Adrenal gland (tissue), 5 donors: ENCODE results near the gene EMC1.
"Not testable (repeated sequence)": the region's sequence is repeated elsewhere in the genome, so short reads cannot be mapped to it uniquely, and the experiment has no call there.

Source experiments
- POLR2A ChIP-seq, 2 donors: fragments of 450-650 bp; IDR thresholded peaks; one replicate each; pipeline ENCODE4 v1.6.1; 2017; ENCODE audit warnings: antibody characterized with exemption in 2 of 2, mild to moderate bottlenecking in 2 of 2, moderate library complexity in 1 of 2
- TF ChIP-seq, protein P1 (sequence below), 6 experiments: fragments of 450-650 bp in 4 of 6; fragments of 200-600 bp in 2 of 6; sonication (generic) in 1 of 6; IDR thresholded peaks; 1 replicate in 5 of 6; 2 replicates in 1 of 6; pipeline versions ENCODE4 v1.5.1 to v1.8.0; 2016 to 2021; ENCODE audit warnings: antibody characterized with exemption in 6 of 6, mild to moderate bottlenecking in 2 of 6, moderate library complexity in 1 of 6
- donor health status: DM: no; HTN: no; CAD: no.

DNA sequence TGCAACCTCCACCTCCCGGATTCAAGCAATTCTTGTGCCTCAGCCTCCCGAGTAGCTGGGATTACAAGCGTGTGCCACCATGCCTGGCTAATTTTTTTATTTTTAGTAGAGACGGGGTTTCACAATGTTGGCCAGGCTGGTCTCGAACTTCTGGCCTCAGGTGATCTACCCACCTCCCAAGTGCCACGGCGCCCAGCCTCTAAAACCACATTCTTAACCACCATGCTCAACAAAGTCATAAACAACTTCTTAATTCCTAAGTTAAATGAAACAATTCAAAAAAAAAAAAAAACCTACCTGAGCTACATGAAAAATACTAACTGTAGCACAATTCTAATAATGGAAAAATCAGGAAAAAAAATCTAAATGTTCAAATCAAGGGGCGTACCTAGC lies 71.1 kb downstream of the EMC1 start:
- TF ChIP-seq, protein P1, sequence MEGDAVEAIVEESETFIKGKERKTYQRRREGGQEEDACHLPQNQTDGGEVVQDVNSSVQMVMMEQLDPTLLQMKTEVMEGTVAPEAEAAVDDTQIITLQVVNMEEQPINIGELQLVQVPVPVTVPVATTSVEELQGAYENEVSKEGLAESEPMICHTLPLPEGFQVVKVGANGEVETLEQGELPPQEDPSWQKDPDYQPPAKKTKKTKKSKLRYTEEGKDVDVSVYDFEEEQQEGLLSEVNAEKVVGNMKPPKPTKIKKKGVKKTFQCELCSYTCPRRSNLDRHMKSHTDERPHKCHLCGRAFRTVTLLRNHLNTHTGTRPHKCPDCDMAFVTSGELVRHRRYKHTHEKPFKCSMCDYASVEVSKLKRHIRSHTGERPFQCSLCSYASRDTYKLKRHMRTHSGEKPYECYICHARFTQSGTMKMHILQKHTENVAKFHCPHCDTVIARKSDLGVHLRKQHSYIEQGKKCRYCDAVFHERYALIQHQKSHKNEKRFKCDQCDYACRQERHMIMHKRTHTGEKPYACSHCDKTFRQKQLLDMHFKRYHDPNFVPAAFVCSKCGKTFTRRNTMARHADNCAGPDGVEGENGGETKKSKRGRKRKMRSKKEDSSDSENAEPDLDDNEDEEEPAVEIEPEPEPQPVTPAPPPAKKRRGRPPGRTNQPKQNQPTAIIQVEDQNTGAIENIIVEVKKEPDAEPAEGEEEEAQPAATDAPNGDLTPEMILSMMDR (IDR thresholded peaks at IDR 0.05): not testable (repeated sequence)
- not testable (repeated sequence) for TF ChIP-seq POLR2A (IDR thresholded peaks at IDR 0.05)
